GM21576 (cell line): ENCODE data around the gene PLPPR3.
A peak's percentile ranks its signal among the peaks of the same experiment; 100 is the strongest.

ENCODE experiments used
- ATAC-seq: cut with Tn5 transposase; IDR thresholded peaks from one replicate; pipeline ENCODE4 v1.9.1; 2021; ENCODE audit warnings: mild to moderate bottlenecking, moderate library complexity; ENCODE audit not compliant: unreplicated experiment

Gene PLPPR3

GRCh38 chr19:797528-798414 is 24.0 kb downstream of the PLPPR3 start:
- ATAC-seq, result peak; percentile 30

DNA sequence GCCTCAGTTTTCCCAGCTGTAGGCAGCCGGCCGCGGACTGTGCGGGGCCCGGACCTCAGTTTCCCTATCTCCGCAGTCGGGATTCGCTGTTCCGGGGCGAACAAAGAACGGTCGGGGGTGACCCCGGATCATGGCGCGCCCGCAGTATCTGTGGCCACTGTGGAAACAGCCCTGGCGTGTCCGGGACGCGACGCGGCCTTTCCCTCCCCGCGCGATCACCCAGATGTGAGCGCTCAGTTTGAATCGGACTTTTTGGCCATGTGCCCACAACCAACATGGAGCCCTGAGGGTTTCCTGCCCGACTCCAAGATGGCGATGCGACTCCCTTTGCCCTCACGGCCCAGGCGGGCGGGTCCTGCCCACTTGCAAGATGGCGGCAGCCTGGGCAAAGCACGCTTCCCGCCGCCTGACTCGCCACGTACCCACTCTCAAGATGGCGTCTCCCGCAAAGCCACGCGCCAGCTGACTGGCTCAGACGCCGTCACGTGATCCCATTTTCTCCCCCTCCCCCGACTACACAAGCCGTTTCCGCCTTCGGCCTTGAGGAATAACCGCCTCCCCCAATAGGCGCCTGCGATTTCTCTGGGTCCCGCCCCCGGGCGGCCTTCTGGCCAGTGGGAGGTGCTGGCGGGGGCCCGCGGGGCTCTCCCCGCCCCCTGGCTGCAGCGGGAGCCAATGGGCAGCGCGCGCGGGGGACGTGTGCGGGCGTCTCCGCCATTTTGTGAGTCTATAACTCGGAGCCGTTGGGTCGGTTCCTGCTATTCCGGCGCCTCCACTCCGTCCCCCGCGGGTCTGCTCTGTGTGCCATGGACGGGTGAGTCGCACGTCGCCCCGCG is 24.8 kb downstream of the PLPPR3 start, which contains the start of gene PTBP1:
PTBP1 (plus strand) TSS at position 761 of the 836 bp plus-strand sequence; CDS start at position 807, 46 bp downstream.
- ATAC-seq, result peak; percentile 73

DNA sequence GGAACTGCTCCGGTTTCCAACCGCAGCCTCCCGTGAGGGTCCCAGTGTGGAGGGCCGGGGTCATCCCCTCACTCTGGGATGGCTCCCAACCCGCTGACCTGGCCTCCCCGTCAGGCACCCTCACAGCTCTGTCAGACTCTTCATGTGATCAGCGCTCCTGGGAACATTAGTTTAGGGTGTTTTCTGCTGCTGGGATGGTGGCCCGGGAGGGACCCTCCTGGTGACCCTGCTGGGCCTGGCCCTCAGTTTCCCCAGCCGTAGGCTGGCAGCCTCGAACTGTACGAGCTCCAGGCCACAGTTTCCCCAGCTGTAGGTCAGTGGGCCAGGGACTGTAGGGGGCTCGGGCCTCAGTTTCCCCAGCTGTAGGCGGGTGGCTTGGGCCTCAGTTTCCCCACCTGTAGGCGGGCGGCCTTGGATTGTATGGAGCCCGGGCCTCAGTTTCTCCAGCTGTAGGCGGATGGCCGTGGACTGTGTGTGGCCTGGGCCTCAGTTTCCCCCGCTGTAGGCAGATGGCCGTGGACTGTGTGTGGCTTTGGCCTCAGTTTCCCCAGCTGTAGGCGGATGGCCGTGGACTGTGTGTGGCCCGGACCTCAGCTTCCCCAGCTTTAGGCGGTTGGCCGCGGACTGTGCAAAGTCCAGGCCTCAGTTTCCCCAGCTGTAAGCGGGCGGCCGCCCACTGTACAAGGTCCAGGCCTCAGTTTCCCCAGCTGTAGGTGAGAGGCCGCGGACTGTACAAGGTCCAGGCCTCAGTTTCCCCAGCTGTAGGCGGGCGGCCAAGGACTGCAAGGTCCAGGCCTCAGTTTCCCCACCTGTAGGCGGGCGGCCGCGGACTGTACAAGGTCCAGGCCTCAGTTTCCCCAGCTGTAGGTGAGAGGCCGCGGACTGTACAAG is 25.8 kb downstream of the PLPPR3 start:
- ATAC-seq, result no peak

DNA sequence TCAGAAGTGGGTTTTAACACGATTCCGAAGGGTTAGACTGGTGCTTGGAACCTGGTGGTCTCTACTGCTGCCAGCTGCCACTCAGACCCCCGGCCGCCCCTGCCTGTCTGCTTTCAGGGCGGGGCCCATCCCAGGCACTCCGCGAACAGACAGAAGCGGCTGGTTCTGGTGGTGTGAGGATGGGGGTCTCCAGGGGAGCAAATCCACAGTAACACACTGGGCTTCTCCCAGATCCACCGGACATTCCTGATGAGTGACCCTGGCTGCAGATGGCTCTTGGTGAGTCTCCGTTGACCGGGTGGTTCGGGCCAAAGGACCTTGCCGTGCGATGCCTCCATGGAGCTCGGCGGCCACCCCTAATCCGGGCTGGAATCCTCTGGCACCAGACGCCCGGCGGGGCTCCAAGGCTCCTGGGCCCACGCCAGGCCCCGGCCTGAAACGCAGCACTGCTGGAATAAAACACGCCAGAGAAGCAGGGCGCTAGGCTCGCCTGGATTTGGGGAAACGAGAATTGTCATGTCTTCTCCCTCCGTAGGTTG is 26.6 kb downstream of the PLPPR3 start:
- ATAC-seq, result no peak

DNA sequence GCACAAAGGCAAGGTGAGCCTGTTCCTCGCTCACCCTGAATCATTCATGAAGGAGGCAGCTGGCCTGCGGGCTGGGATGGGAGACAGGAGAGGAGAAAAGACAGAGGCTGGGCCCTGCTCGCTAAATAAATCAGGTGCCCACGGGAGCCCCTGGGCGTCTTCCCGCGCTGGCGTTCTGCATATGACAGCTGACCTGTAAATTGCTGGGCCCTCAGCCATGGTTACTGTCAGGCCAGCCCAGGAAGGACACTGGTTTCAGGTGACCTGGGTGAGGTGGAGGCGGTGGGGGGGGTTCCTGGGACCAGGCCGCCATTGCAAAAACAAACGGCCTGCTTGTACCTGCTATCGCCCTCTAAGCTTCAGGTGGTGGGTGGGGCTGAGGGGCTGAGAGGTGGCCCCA is 27.9 kb downstream of the PLPPR3 start:
- no peak for ATAC-seq

- ATAC-seq, result no peak
Measured at GRCh38 chr19:792306-792885, 29.4 kb downstream of the PLPPR3 start.

GRCh38 chr19:791567-792305 is 30.0 kb downstream of the PLPPR3 start:
- no peak for ATAC-seq

DNA sequence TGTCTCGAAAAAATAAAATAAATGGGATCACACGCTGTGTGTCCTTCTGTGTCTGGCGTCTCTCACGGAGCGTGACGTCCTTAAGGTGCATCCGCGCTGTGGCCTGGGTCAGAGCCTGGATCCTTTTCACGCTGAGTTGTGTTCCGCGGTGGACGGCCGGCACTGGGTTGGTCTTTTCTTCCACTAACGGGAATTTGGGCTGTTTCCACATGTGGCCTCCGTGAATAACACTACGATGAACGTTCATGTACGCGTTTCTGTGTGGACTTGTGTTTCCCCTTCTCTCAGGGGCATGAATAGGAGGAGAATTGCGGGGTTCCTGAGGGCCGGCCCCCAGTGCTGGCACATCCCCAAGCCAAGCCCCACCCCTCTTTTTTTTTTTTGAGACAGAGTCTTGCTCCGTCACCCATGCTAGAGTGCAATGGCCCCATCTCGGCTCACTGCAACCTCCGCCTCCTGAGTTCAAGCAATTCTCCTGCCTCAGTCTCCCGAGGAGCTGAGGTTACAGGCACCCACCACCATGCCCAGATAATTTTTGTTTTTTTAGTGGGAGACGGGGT is 30.7 kb downstream of the PLPPR3 start:
- no peak for ATAC-seq

DNA sequence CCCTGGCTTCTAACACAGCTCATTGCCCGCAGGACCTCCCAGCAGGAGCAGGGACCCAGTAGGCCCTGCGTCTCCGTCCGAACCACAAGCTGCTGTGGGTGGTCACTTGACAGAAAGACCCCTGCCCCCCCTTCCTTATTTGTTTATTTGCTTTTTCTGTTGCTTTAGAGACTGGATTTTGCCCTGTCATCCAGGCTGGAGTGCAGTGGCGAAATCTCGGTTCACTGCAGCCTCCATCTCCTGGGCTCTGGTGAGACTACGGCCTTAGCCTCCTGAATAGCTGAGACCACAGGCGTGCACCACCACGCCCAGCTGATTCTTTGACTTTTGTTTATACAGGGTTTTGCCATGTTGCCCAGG is 32.1 kb downstream of the PLPPR3 start:
- no peak for ATAC-seq

GRCh38 chr19:788983-789700 is 32.6 kb downstream of the PLPPR3 start:
- no peak for ATAC-seq

DNA sequence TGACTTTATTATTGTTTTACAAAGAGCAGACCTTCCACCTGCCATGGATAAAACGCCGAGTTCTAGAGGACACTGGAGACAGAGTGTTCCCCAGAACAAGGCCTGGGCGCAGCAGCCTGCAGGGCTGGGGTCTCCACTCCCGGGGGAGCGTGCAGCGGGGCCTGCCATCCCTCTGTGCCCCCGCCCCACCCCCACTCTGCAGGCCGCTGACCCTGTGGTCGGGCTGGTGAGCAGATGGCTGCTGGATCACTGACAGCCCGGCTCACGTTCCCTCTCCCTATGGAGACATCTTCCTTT is 33.1 kb downstream of the PLPPR3 start:
- no peak for ATAC-seq

DNA sequence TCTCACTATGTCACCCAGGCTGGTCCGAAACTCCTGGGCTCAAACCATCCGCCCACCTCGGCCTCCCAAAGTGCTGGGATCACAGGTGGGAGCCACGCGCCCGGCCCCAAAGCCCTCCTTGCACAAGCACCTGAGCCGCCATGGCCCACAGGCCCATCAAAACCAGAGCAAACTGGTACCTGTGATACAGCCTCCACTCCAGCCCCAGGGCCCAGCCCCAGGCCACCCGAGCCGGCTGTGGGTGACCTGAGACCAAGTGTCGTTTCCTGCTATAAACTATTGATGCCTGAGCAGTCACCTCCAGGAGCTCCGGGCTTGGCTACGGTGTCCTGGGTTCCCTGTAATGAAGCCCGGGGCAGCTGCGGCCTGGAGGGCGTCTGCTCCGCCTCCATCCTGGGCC is 34.2 kb downstream of the PLPPR3 start:
- ATAC-seq, result no peak

GRCh38 chr19:784541-784940 is 37.2 kb downstream of the PLPPR3 start:
- no peak for ATAC-seq

DNA sequence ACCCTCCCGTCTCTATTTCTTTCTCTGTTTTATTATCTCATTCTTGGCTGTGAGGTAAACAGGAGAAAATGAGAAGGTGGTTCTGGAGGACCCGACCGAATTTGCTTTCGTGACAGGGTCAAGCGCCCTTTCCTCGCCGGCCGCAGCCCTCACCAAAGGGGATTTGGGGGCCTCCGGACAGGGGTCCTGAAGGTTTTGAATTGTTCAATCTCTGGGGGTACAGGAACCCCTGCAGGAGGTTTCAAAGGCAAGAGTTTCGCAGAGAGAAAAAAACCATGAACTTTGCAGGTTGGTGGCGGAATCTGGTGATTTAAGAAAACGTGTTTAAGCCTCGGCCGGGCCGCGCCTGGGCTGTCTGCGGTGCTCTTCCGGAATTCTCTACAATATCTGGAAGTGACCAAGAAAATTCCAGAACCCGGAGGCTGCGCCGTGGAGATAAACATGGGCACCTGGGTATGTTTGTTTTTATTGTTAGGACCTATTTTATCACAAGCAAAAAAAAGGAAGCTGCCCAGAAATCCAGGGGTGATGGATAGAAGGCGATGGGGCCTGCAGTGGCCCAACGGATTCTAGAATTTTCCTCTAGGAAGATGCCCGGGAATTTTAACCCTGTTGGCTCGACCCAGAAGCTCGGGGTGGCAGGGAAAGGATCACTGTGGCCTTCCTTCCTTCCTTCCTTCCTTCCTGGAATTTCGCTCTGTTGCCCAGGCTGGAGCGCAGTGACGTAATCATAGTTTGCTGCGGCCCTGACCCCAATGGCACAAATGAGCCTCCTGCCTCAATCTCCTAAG is 38.7 kb downstream of the PLPPR3 start:
- ATAC-seq, result no peak

DNA sequence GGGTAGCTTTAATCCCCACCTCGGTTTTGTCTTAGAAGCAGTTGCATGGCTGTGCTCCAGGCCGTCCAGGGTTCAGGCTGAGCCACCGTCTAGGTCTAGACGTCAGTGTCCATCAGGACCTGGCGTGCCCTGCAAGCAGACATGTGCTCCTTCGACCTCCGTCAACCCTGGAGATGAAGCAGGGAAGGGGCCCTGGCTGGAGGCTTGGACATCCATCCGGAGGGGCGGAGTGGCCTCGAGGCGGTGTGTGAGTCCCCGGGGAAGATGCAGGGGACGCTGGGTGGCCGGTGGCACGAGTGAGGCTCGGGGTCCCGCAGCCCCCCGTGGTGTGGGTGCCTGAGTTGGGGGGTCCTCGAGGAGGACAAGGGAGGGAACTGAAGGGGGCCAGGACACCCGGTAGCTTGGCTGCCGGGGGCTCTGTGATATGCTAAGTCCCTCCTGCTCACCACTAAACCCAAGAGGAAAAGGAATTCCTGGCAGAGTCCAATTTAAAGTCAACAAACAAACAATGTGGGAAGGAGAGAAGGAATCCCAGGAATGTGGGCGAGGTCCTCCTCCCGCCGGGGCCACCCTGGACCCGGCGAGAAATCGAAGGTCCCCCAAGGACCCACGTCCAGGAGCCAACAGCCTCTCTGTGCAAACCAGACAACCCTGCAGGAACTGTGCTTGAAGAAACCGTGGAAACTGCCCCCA is 39.4 kb downstream of the PLPPR3 start:
- ATAC-seq, result no peak

GRCh38 chr19:781800-782184 is 40.0 kb downstream of the PLPPR3 start:
- no peak for ATAC-seq

DNA sequence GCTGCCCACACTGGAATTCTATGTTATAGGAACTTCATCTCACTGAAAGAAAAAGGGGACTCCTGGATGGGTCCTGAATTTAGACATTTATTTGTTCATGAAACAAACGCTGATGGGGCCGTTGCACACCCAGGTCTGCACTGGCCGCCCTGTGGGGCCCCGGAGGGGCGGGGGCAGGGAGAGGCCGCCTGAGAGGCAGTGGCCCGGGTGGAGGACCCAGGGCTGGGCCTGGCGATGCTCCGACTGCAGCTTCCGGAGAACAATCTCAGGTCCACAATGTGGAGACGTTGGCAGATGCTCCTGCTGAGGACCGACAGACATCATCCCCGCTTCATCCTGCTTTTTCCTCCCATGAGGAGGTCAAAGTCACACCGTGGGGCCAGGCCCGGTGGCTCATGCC is 40.8 kb downstream of the PLPPR3 start:
- ATAC-seq, result no peak
